ENCODE measurements around the gene CTNND2. TPM values are rescaled to one million over a fixed set of nuclear protein-coding genes. Genes with fewer than 3 reads are reported as not detected.

CTNND2 gene
- total RNA-seq, 6 donors from 2014 or later: 1.1 to 12.4 (median 3.2) TPM

GRCh38 chr5:11130131-11130530, 774.1 kb downstream of the CTNND2 start:
- ATAC-seq (ENCODE audit: low FRiP score in 2 of 2) (no peak), DNase-seq (no peak)
- Histone ChIP-seq H3K9me3 (no peaks in the 10 kb centered on the region), H3K36me3 (no peaks in the 10 kb centered on the region), H3K4me3 (no peak overlapping the region), H3K27ac (no peak overlapping the region), H3K4me1 (no peaks in the 10 kb centered on the region), H3K27me3 (no peaks in the 10 kb centered on the region)
- TF ChIP-seq EP300 (IDR thresholded peaks at IDR 0.05) (no peak), POLR2A (IDR thresholded peaks at IDR 0.05) (no peak), POLR2AphosphoS5 (IDR thresholded peaks at IDR 0.05) (no peak)
- TF ChIP-seq, protein P1, sequence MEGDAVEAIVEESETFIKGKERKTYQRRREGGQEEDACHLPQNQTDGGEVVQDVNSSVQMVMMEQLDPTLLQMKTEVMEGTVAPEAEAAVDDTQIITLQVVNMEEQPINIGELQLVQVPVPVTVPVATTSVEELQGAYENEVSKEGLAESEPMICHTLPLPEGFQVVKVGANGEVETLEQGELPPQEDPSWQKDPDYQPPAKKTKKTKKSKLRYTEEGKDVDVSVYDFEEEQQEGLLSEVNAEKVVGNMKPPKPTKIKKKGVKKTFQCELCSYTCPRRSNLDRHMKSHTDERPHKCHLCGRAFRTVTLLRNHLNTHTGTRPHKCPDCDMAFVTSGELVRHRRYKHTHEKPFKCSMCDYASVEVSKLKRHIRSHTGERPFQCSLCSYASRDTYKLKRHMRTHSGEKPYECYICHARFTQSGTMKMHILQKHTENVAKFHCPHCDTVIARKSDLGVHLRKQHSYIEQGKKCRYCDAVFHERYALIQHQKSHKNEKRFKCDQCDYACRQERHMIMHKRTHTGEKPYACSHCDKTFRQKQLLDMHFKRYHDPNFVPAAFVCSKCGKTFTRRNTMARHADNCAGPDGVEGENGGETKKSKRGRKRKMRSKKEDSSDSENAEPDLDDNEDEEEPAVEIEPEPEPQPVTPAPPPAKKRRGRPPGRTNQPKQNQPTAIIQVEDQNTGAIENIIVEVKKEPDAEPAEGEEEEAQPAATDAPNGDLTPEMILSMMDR (IDR thresholded peaks at IDR 0.05): no peak
- WGBS, 2 donors: 78 to 80% methylated on average over 10 of the region's 10 CpGs

- no peak for ATAC-seq (ENCODE audit: low FRiP score in 2 of 2)
- TF ChIP-seq EP300 (IDR thresholded peaks at IDR 0.05) (no peak), POLR2A (IDR thresholded peaks at IDR 0.05) (no peak), POLR2AphosphoS5 (IDR thresholded peaks at IDR 0.05) (no peak)
- TF ChIP-seq, protein P1 (IDR thresholded peaks at IDR 0.05): no peak
- no peaks in the 10 kb centered on the region for H3K4me1 ChIP-seq
- H3K36me3 ChIP-seq: no peaks in the 10 kb centered on the region
- no peak overlapping the region for H3K27ac ChIP-seq
- no peaks in the 10 kb centered on the region for H3K9me3 ChIP-seq
- no peak for DNase-seq
- no peaks in the 10 kb centered on the region for H3K27me3 ChIP-seq
- WGBS, 2 donors: 85 to 92% methylated on average over 2 of the region's 2 CpGs
- H3K4me3 ChIP-seq: no peak overlapping the region
These were observed 776.2 kb downstream of the CTNND2 start for GRCh38 chr5:11128021-11128420.

GRCh38 chr5:11126844-11127243, 777.4 kb downstream of the CTNND2 start:
- no peak for ATAC-seq (ENCODE audit: low FRiP score in 2 of 2)
- WGBS, 2 donors: 73 to 83% methylated on average over 4 of the region's 4 CpGs

DNA sequence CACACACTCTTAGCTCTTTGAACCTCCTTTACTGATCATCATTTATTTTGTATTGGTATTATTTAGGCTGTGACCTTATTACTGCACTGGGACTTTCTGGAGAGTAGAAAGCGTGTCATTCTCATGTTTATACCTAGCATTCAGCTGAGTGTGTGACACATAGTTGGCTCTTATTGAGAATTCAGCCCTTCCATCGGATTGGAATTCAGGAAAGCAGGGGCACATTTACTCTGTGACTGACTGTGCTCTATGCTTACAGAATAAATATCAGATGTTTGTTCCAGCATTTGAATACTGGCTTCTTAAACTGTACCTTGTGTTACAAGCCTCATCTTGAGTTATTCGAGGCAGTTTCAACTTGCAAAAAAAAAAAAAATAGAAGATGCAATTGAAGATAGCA, 782.4 kb downstream of the CTNND2 start:
- no peak overlapping the region for H3K27ac ChIP-seq
- WGBS, 2 donors: 78 to 86% methylated on average over 3 of the region's 3 CpGs
- TF ChIP-seq POLR2A (IDR thresholded peaks at IDR 0.05) (no peak), EP300 (IDR thresholded peaks at IDR 0.05) (no peak), POLR2AphosphoS5 (IDR thresholded peaks at IDR 0.05) (no peak)
- TF ChIP-seq, protein P1 (IDR thresholded peaks at IDR 0.05): no peak
- no peaks in the 10 kb centered on the region for H3K36me3 ChIP-seq
- no peak for ATAC-seq (ENCODE audit: low FRiP score in 2 of 2)
- no peaks in the 10 kb centered on the region for H3K4me1 ChIP-seq
- H3K9me3 ChIP-seq: no peaks in the 10 kb centered on the region
- no peaks in the 10 kb centered on the region for H3K27me3 ChIP-seq
- H3K4me3 ChIP-seq: no peak overlapping the region
- no peak for DNase-seq

More at GRCh38 chr5:11126844-11127243, 777.4 kb downstream of the CTNND2 start:
- no peaks in the 10 kb centered on the region for H3K4me1 ChIP-seq
- no peaks in the 10 kb centered on the region for H3K27me3 ChIP-seq
- no peaks in the 10 kb centered on the region for H3K9me3 ChIP-seq
- DNase-seq: no peak
- H3K27ac ChIP-seq: no peak overlapping the region
- no peaks in the 10 kb centered on the region for H3K36me3 ChIP-seq
- TF ChIP-seq POLR2A (IDR thresholded peaks at IDR 0.05): no peak
- no peak for TF ChIP-seq POLR2AphosphoS5 (IDR thresholded peaks at IDR 0.05)
- TF ChIP-seq, protein P1 (IDR thresholded peaks at IDR 0.05): no peak
- TF ChIP-seq EP300 (IDR thresholded peaks at IDR 0.05): no peak
- H3K4me3 ChIP-seq: no peak overlapping the region

DNA sequence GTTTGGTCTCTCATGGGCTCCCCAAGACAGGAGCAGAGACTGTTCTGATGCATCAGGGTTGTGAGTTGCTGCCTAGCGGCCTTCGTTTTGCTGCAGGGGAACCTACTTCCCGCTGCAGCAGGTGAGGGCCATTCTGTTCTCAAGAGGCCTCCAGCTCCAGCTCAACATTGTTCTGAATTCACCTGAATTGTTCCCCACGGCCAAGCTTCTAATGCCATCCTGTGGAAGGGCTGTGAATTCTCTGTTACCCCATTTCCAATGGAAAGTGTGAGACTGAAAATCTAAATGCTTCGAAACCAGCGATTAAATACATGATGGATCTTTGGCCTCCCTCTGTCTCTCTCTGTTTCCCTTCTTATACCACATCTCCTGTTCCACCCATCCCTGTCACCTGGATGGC, 794.1 kb downstream of the CTNND2 start:
- H3K4me3 ChIP-seq: no peak overlapping the region
- DNase-seq: no peak
- ATAC-seq (ENCODE audit: low FRiP score in 2 of 2): no peak
- no peaks in the 10 kb centered on the region for H3K36me3 ChIP-seq
- no peaks in the 10 kb centered on the region for H3K4me1 ChIP-seq
- no peaks in the 10 kb centered on the region for H3K9me3 ChIP-seq
- no peak for TF ChIP-seq POLR2AphosphoS5 (IDR thresholded peaks at IDR 0.05)
- no peak for TF ChIP-seq POLR2A (IDR thresholded peaks at IDR 0.05)
- no peak for TF ChIP-seq EP300 (IDR thresholded peaks at IDR 0.05)
- TF ChIP-seq, protein P1 (IDR thresholded peaks at IDR 0.05): no peak
- H3K27me3 ChIP-seq: no peaks in the 10 kb centered on the region
- H3K27ac ChIP-seq: no peak overlapping the region
- 77 to 80% methylated on average over 6 of the region's 6 CpGs for WGBS, 2 donors
